HG03469 (cell line): Measurements from ENCODE around the gene IL1RAPL2.
"Not testable (repeated sequence)": the region's sequence is repeated elsewhere in the genome, so short reads cannot be mapped to it uniquely, and the experiment has no call there.

Experiments
- ATAC-seq: cut with Tn5 transposase; IDR thresholded peaks from one replicate; pipeline ENCODE4 v1.9.1; 2021; ENCODE audit warnings: mild to moderate bottlenecking, moderate library complexity, moderate number of reproducible peaks; ENCODE audit not compliant: unreplicated experiment

The IL1RAPL2 gene

DNA sequence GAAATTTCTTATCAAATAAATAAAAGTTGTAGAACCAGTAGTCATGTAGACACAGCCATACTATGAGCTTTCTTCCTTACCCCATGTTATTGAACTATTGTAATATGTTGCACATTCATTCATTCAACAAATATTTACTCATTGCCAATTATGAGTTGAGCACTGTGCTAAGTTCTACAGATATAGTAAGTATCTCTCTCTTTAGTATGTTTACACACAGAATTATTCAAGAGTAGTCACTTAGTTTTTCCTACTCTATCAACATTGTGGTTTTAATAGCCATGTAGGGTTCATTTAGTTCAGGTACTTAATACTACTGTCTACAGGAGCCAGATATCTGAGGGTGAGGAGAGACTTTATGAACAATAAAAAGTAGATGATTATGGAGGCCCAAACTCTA lies 568.3 kb downstream of the IL1RAPL2 start:
- no peak for ATAC-seq

GRCh38 chrX:105136786-105137185 lies 570.8 kb downstream of the IL1RAPL2 start:
- no peak for ATAC-seq

DNA sequence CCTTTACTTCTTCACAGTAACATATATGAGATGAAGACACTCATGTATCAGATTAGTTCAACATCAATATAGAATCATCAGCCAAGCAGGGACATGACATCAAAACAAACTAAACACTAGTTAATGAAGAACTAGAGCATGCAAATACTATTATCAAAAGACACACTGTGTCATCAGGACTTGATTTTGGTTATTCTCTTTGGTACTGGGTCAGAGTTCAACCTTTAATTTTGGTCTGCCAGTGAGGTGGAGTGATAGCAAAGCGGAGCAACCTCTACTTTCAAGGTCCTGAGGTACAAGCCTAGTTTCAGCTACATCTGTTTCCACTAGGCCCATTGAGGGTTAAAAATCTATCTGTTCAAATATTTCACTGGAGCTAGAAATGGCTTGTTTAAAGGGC lies 584.0 kb downstream of the IL1RAPL2 start:
- no peak for ATAC-seq

GRCh38 chrX:105150557-105150956 lies 584.6 kb downstream of the IL1RAPL2 start:
- no peak for ATAC-seq

- no peak for ATAC-seq
Observed at GRCh38 chrX:105167233-105167632, 601.2 kb downstream of the IL1RAPL2 start.

DNA sequence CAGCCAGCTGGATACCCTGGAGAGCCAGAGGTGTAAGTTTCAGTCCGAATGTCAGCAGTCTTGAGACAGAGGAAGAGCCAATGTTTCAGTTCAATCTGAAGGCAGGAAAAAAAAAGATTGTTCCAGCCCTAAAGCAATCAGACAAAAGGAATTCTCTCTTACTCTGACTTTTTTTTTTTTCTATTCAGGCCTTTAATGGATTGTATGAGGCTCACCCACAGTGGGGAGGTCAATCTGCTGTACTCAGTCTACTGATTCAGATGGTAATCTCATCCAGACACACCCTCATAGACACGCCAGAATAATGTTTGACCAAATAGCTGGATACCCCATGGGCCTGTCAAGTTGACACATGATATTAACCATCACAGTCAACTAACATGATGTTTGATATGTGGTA lies 602.6 kb downstream of the IL1RAPL2 start:
- no peak for ATAC-seq

DNA sequence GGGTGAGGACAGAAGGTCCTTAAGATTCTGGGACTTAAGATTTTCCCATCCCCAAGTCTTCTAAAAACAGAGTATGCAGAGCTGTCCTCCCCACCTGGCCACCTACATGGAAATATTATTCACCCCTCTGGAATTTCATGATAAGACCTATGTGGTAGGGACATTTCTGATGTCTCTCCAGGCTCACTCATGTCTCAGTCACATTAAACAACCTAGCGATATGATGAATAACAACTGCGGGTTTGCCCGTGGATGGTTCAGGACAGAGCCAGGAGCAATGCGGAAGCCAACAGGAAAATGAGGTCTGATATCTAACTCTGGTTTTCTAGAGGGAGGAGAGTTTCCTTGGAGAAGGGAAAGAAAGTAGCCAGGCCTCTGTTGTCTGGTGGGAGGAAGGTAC lies 607.1 kb downstream of the IL1RAPL2 start:
- ATAC-seq, result no peak

DNA sequence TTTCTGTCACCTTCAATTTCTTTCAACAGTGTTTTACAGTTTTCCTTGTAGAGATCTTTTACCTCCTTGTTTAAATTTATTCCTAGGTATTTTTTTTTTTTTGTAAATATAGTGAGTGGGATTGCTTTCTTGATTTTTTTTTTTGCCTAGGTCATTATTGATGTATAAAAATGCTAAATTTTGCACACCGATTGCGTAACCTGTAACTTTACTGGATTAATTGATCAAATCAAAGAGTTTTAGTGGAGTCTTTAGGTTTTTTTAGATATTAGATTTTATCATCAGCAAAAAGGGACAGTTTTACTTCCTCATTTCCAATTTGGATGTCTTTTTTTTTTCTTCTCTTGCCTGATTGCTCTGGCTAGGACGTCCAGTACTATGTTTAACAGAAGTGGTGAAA lies 613.6 kb downstream of the IL1RAPL2 start:
- no peak for ATAC-seq

DNA sequence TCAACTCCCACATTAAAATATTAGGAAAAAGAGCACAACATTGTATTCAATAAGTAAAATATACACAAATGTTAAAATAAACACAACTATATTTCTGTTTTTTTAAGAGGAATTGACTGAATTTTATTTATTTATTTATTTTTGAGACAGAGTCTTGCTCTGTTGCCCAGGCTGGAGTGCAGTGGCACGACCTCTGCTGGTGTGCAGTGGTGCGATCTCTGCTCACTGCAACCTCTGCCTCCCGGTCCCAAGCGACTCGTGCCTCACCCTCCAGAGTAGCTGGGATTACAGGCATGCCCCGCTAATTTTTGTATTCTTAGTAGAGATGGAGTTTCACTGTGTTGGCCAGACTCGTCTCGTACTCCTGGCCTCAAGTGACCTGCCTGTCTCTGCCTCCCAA lies 623.1 kb downstream of the IL1RAPL2 start:
- ATAC-seq, result no peak

DNA sequence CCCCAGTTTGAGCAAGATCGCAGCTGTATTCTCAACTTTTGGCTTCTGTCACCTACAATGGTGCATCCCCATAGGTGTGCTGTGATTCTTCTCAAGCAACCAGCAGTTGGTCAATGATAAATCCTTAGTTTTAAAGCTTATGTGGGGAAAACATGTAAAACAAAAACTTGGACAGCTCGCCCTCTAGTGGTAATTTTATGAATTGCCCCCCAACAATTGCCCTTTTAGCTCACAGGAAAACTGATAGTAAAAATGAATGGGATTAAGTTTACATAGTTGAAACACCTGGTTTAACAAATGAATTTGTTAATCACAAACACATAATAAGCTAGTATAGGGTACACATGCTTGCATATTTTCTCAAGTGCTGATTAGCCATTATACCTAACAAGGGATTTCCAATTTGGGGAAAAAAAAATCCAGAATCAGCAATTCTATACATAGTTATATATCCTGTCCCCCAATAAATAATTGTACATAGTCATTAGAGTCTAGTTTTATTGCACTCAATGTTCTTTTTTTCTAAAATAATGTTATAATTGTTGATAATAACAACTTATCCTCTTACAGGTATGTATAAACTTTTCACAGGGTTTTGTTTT lies 624.4 kb downstream of the IL1RAPL2 start:
- no peak for ATAC-seq

DNA sequence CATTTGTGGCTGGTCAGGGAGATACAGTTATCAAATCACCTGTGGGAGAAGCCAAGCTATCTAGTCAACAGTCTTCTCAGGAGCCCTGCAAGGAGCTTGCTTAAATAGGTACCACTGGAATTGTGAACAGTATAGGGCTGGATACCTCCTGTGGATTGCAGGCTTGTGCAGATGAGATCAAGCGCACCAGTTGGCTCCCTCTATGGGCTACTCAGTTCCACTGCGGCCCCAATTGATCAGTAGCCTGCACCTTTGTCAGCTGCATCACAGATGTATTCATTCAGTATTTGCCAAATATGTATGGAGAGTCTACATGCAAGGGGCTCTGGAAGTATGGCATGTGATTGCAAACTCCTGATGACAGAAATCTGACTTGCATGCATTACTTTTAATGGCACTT lies 625.9 kb downstream of the IL1RAPL2 start:
- ATAC-seq, result no peak

DNA sequence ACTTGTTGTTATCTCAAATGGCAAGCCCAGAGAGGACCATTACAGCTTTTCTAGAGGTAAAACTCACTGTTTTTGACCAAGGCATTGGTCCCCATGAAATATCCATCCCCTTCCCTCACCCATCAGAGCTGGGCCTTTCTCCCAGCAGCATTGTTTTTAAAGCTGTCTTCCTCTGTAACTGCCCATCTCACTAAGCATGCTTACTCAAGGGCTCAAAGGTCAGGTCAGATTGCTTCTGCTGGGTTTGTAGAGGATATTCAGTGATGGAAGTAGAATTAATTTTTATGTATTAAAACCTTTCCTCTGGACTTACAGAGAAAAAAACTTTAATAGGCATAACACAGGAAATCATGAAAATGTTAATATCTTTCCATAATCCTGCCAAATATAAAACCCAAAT lies 643.4 kb downstream of the IL1RAPL2 start:
- ATAC-seq, result no peak

- ATAC-seq, result no peak
Observed at GRCh38 chrX:105210258-105210657, 644.3 kb downstream of the IL1RAPL2 start.

DNA sequence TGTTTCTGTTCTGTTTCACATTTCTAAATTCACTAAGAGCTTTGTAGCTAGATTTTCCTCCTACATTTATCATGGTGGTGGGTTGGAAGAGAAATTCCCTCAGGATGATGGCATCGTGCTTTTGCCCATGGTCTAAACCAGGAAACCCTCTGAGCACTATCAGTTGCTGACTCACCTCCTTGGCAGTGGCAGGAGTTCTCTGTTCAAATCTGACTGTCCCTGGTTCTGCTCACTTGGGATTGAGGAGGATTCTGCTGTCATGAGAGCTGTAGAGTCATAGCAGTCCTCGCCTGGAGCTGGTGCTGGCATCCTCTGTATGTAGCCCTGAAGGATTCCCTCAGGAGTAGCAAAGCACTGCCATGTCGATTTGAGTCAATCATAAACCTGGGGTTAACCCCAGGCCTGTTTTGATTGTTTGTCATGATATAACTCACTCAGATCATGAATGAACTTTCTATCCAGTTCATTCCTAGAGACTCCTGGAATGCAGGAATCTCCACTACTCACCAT lies 645.1 kb downstream of the IL1RAPL2 start:
- no peak for ATAC-seq

DNA sequence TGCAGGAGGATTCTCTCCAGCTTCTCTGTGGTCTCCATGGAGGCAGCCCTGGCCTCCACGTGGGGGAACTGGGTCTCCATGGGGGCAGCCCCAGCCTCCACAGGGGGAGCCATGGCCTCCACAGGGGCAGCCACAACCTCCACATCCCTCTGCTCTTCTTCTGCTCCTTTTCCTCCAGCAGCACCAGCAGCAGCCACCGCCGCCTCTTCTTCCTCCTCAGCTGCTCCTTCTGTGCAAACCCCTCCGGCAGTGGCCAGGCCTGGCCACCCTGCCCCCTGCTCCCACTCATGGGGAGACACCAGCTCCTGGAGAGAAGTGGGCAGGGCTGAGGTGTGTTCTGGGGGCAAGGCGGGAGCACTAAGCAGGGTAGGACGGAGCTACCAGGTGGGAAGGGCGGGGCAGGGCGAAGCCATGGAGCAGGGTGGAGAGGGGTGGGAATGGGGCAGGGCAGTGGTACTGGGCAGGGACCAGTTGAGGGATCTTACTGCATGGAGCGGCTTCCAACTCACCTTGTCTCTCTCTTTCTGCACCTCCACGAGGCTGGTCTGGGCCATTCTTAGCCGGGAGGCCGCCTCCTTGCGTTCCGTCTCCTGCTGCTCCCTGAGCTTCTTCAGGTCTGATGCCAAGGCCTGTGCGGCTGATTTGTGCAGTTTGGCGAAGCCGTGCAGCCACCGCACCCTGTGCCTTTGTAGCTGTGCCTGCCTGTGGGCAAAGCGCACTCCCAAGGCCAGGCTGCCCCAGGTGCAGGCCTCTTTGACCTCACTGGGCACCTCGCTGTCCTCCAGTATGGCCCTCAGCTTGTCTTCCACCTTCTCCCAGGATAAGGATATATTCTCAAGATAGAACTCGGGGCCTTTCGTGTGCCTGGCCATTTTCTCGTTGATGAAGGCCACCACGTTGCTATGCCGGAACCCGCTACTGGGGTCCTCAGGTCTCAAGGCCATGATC lies 653.7 kb downstream of the IL1RAPL2 start:
- ATAC-seq, result no peak

DNA sequence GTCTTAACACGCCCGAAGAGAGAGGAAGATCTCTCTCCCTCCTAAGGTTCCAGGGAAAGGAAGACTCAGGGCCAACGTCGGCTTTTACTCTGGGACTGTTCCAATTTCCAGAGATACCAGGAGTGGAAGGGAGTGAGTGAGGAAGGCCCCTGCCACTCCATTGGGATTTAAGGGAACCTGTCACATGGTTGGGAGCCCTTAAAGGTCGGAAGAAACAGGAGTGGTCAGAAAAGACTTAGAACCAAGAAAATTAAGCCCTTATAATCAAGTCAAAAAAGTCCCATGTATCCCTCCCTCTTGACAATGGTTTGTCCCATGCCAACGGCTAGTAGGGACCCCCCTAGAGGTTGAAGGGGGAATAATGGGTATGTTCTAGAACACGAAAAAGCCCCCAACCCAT lies 654.6 kb downstream of the IL1RAPL2 start, which contains the start of gene TEX13A:
TSS of gene TEX13A (minus strand) at position 59 of the 400 bp plus-strand sequence. CDS start 297 bp downstream, outside the sequence.
- ATAC-seq, result no peak

GRCh38 chrX:105221374-105221773 lies 655.4 kb downstream of the IL1RAPL2 start:
- no peak for ATAC-seq

- no peak for ATAC-seq
Observed at GRCh38 chrX:105226499-105226898, 660.5 kb downstream of the IL1RAPL2 start.

- ATAC-seq, result no peak
Observed at GRCh38 chrX:105228602-105229001, 662.6 kb downstream of the IL1RAPL2 start.

DNA sequence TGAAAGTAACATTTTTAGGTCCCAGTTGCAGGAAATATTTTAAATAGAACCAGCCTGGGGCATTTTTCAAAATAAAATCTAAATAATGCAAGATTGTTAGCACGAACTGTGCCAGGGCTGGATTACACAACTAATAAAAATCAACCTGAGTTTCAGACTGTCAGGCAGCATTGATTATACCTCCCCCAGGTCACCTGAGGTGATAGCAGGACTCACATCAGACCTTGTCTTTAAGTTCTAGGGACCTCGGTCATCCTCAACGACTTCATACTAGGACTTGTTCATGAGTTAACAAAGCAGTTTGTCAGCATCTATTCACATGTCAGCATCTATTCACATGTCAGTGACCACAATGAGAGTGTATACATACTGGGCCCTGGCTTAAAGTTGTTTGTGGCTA lies 663.1 kb downstream of the IL1RAPL2 start:
- ATAC-seq, result no peak

- not testable (repeated sequence) for ATAC-seq
Observed at GRCh38 chrX:105237407-105237806, 671.4 kb downstream of the IL1RAPL2 start.

DNA sequence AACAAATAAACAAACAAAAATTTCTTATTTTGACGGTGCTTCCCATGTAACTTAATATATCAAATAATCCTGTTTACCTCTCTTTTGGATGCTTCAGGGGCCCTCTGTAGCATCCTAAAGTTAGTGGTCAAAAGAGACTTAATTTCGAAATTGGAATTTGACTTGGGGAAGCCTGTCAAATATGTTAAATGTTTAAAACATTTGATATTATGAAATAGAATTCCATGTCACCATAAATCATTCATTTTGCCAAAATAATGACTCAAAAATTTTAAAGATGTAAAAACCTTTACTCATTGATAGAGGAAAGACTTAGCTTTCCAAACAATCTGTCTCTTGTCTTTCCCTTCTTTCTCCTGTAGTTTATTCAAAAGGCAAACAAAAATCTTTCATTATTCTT lies 675.1 kb downstream of the IL1RAPL2 start:
- ATAC-seq, result no peak
